T-helper 2 cell treated with Interferon-gamma antibody and Interleukin-4, amounts not matched to agents 5 μg/mL and 100 μg/mL, for 36 hours (primary cell): ENCODE results near the gene OTUD7B.
"Not testable (repeated sequence)": the region's sequence is repeated elsewhere in the genome, so short reads cannot be mapped to it uniquely, and the experiment has no call there.

Source experiments
- DNase-seq: peaks from one replicate; pipeline ENCODE4 v3.0.0; 2021; ENCODE audit warnings: low spot score
- H3K27ac Mint-ChIP-seq: one replicate; pipeline ENCODE4 v1.8.0; 2021; ENCODE audit warnings: mild to moderate bottlenecking, mixed read lengths
- H3K27me3 Mint-ChIP-seq: one replicate; pipeline ENCODE4 v1.8.0; 2021; ENCODE audit warnings: low read depth, mixed read lengths
- H3K36me3 Mint-ChIP-seq: one replicate; pipeline ENCODE4 v1.8.0; 2021; ENCODE audit warnings: low read depth, mixed read lengths
- H3K4me1 Mint-ChIP-seq: one replicate; pipeline ENCODE4 v1.8.0; 2021; ENCODE audit warnings: low read depth, mixed read lengths
- H3K4me3 Mint-ChIP-seq: one replicate; pipeline ENCODE4 v1.8.0; 2022; ENCODE audit warnings: mild to moderate bottlenecking, moderate library complexity, mixed read lengths
- H3K9me3 Mint-ChIP-seq: one replicate; pipeline ENCODE4 v1.8.0; 2021; ENCODE audit warnings: mixed read lengths

Gene OTUD7B

DNA sequence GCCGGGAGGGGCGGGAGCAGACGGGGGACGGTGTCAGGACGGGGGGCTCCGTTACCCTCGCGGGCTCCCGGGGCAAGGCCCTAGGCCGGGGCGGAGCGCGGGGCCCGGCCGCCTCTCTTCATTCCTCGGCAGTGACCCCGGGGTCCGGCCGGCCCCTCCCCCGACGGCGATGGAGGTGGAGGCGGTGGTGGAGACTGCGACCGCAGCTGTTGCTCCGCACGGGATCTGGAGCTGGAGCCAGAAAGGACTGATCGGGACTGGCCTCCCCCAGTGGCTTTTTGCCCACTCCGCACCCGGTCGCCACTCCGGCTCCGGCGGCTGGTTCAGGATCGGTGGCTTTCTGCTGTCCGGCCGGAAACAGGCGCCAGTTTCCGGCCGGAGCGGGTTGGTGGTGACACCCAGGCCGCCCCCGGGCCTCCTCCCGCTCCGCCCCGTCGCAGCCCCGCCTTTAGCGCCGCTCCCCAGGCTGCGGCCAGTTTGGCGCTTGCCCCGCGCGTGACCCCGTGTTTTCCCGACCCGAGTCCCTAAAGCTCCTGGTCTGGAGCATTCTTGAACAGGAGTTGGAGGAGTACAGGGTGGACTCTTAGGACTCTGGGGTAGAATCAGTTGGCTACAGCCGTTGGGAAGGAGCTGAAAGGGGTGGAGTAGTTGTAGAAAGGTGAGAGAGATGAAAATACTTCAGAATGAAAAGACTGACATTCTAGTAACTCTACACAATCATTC, at the start of gene OTUD7B:
Gene OTUD7B, minus strand, starts transcription at position 334 of the 723 bp plus-strand sequence. CDS start 33,216 bp downstream, outside the sequence.
- peak; percentile 77 for DNase-seq
- peak within 1 kb of the TSS; percentile 94 for H3K27ac Mint-ChIP-seq
- no peaks in the 10 kb centered on the region for H3K9me3 Mint-ChIP-seq
- no peaks in the 10 kb centered on the region for H3K27me3 Mint-ChIP-seq
- peaks cover 2% of the 10 kb centered on the region for H3K36me3 Mint-ChIP-seq
- H3K4me1 Mint-ChIP-seq = peaks cover 29% of the 10 kb centered on the region
- peak within 1 kb of the TSS; percentile 98 for H3K4me3 Mint-ChIP-seq

DNA sequence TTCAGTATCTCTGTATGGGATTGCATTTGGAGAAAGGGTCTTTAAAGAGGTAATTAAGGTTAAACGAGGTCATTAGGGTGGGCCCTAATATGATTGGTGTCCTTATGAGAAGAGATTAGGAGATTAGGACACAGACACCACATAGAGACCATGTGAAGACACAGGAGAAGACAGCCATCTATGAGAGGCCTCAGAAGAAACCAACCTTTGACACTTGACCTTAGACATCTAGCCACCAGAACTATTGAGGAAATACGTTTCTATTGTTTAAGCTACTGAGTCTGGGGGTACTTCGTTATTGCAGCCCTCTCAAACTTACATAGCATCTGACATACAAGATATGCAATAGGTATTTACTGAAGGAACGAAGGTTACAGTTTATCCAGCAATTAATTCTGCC, 49.7 kb upstream of the OTUD7B start:
- peaks cover 13% of the 10 kb centered on the region for H3K27me3 Mint-ChIP-seq
- no peaks in the 10 kb centered on the region for H3K9me3 Mint-ChIP-seq
- no peak overlapping the region for H3K4me3 Mint-ChIP-seq
- no peak overlapping the region for H3K27ac Mint-ChIP-seq
- DNase-seq = no peak
- H3K4me1 Mint-ChIP-seq = peaks cover 1% of the 10 kb centered on the region
- no peaks in the 10 kb centered on the region for H3K36me3 Mint-ChIP-seq

DNA sequence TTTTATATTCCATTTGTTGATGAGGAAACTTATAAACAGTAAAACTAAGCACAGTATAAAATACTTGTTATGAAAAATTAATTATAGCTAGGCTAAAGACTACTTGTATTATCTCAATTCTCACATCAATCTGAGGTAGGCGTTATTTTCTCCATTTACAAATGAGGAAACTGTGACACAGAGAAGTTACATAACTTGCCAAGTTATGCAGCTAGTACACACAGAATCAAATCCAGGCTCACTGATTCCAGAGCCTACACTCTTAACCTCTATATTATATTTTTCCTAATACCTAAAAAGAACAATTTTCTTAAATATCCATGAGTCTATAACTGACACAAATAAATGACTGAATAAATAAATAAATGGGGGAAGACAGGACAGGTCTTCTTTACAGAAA, 45.9 kb upstream of the OTUD7B start:
- no peak overlapping the region for H3K27ac Mint-ChIP-seq
- H3K27me3 Mint-ChIP-seq = peaks cover 23% of the 10 kb centered on the region
- H3K36me3 Mint-ChIP-seq = no peaks in the 10 kb centered on the region
- no peaks in the 10 kb centered on the region for H3K9me3 Mint-ChIP-seq
- H3K4me3 Mint-ChIP-seq = no peak overlapping the region
- peaks cover 4% of the 10 kb centered on the region for H3K4me1 Mint-ChIP-seq
- DNase-seq = no peak

DNA sequence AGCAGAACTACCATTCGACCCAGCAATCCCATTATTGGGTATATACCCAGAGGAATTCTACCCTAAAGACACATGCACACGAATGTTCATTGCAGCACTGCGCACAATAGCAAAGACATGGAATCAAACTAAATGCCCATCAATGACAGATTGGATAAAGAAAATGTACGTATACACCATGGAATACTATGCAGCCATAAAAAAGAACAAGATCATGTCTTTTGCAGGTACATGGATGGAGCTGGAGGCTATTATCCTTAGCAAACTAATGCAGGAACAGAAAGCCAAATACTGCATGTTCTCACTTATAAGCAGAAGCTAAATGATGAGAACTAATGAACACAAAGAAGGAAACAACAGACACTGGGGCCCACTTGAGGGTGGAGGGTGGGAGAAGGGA, 45.0 kb upstream of the OTUD7B start:
- not testable (repeated sequence) for H3K4me3 Mint-ChIP-seq, DNase-seq, H3K4me1 Mint-ChIP-seq, H3K27ac Mint-ChIP-seq, H3K9me3 Mint-ChIP-seq, H3K36me3 Mint-ChIP-seq
- peaks cover 25% of the 10 kb centered on the region for H3K27me3 Mint-ChIP-seq

DNA sequence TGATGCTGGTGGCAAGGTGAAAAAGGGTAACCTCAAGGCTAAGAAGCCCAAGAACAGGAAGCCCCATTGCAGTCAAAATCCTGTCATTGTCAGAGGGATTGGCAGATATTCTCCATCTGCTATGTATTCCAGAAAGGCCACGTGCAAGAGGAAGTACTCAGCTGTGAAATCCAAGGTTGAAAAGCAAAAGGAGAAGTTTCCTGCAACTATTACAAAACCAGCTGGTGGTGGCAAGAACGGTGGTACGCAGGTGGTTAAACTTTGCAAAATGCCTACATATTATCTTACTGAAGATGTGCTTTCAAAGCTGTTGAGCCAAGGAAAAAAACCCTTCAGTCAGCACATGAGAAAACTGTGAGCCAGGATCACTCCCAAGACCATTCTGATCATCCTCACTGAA, 43.4 kb upstream of the OTUD7B start:
- H3K27me3 Mint-ChIP-seq = peaks cover 22% of the 10 kb centered on the region
- peaks cover 4% of the 10 kb centered on the region for H3K4me1 Mint-ChIP-seq
- H3K9me3 Mint-ChIP-seq = no peaks in the 10 kb centered on the region
- no peak overlapping the region for H3K27ac Mint-ChIP-seq
- DNase-seq = no peak
- no peak overlapping the region for H3K4me3 Mint-ChIP-seq
- no peaks in the 10 kb centered on the region for H3K36me3 Mint-ChIP-seq

DNA sequence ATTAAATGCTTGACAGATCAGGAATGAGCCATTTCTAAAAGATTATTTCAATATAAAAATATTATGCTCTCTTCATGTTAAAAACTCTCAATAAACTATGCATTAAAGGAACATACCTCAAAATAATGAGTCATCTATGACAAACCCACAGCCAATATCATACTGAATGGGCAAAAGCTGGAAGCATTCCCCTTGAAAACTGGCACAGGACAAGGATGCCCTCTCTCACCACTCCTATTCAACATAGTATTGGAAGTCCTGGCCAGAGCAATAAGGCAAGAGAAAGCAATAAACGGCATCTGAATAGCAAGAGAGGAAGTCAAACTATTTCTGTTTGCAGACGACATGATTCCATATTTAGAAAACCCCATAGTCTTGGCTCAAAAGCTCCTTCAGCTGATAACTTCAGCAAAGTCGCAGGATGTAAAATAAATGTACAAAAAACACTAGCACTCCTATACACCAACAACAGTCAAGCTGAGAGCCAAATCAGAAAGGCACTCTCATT, 41.4 kb upstream of the OTUD7B start:
- H3K27me3 Mint-ChIP-seq = peaks cover 19% of the 10 kb centered on the region
- H3K4me3 Mint-ChIP-seq = not testable (repeated sequence)

DNA sequence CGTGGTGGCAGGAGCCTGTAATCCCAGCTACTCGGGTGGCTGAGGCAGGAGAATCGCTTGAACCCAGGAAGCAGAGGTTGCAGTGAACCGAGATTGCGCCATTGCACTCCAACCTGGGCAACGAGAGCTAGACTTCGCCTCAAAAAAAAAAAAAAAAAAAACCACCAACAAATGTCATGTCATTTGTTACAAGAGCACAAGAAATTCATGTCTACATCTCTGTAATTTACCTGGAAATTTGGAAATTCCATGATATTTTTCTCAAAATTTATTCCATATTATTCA, 40.5 kb upstream of the OTUD7B start:
- H3K27ac Mint-ChIP-seq = no peak overlapping the region
- H3K27me3 Mint-ChIP-seq = peaks cover 13% of the 10 kb centered on the region
- H3K36me3 Mint-ChIP-seq = no peaks in the 10 kb centered on the region
- no peak overlapping the region for H3K4me3 Mint-ChIP-seq
- peaks cover 4% of the 10 kb centered on the region for H3K4me1 Mint-ChIP-seq
- DNase-seq = no peak
- H3K9me3 Mint-ChIP-seq = no peaks in the 10 kb centered on the region

More for the DNA sequence above, 41.4 kb upstream of the OTUD7B start:
- H3K36me3 Mint-ChIP-seq, H3K9me3 Mint-ChIP-seq, H3K4me1 Mint-ChIP-seq, DNase-seq, H3K27ac Mint-ChIP-seq: not testable (repeated sequence)

DNA sequence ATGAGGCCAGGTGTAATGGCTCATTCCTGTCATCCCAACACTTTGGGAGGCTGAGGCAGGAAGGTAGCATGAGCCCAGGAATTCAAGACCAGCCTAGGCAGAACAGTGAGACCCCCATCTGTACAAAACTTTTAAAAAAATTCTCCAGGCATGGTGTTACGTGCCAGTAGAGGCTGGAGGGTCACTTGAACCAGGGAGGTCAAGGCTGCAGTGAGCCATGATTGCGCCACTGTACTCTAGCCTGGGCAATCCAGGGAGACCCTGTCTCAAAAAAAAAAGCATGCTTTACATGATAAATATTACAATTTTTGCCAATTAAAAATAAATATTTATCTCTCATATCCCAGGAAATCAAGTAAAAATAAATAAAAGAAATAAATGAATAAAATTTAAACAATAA, 39.4 kb upstream of the OTUD7B start:
- Mint-ChIP-seq H3K4me1 (peaks cover 4% of the 10 kb centered on the region), H3K36me3 (no peaks in the 10 kb centered on the region), H3K9me3 (no peaks in the 10 kb centered on the region)

DNA sequence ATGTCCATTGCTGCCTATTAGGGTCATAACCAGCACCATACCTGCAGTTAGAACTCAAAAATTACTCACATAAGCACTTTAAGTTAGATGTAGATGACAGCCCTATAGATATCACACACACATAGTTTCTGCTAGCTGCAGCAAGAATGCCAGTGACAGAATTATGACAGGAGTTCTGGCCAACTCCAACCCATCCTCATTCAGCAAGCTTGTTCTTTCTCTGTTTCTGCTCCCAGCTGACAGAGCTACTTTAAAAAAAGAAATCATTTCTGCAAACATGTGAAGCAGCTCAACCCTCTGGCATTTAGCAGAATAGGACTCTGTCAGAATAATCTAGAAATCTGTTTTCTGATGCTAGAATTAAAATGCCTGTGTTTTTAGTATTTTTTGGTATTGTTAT, 23.8 kb upstream of the OTUD7B start:
- Mint-ChIP-seq H3K9me3 (no peaks in the 10 kb centered on the region), H3K36me3 (no peaks in the 10 kb centered on the region), H3K27ac (no peak overlapping the region), H3K27me3 (peaks cover 25% of the 10 kb centered on the region), H3K4me1 (no peaks in the 10 kb centered on the region), H3K4me3 (no peak overlapping the region)
- no peak for DNase-seq

More for the DNA sequence above, 39.4 kb upstream of the OTUD7B start:
- Mint-ChIP-seq H3K4me3 (no peak overlapping the region), H3K27me3 (peaks cover 11% of the 10 kb centered on the region), H3K27ac (no peak overlapping the region)
- no peak for DNase-seq

DNA sequence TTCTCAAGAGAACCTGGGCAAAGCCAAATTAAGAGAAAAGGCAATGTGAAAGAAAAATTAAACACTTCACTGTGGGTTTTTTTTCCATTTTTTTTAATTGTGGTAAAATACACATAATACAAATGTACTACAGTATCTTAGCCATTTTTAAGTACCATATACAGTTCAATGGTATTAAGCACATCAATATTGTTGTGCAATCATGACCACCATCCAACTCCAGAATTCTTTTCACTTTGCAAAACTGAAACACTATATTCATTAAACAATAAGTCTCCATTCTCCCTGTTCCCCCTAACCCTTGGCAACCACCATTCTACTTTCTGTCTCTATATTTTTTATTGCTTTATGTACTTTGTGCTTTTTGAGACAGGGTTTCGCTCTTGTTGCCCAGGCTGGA, 17.8 kb upstream of the OTUD7B start:
- DNase-seq = no peak
- H3K27ac Mint-ChIP-seq = no peak overlapping the region
- H3K9me3 Mint-ChIP-seq = no peaks in the 10 kb centered on the region
- peaks cover 30% of the 10 kb centered on the region for H3K27me3 Mint-ChIP-seq
- no peak overlapping the region for H3K4me3 Mint-ChIP-seq
- peaks cover 1% of the 10 kb centered on the region for H3K4me1 Mint-ChIP-seq
- H3K36me3 Mint-ChIP-seq = no peaks in the 10 kb centered on the region

DNA sequence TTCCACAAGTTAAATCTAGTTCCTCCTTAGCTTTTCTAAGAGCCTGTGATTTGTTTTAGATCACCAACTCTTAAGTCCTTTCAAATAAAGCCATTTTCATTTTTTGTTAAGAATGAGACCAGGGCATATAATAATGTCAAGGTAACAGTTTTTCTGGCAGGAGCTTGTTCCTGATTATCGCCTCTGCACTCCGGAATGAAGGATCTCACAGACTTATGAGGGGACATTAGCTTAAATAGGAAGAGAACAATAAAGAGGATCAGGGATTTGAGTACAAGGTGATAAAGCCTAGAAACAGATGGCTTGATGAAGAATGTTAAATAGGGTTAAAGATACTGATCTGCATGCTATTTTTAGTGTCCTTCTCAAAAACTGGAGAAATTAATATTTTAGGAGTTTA, 13.6 kb upstream of the OTUD7B start:
- peaks cover 1% of the 10 kb centered on the region for H3K4me1 Mint-ChIP-seq
- peaks cover 20% of the 10 kb centered on the region for H3K27me3 Mint-ChIP-seq
- no peak overlapping the region for H3K4me3 Mint-ChIP-seq
- no peak for DNase-seq
- H3K9me3 Mint-ChIP-seq = no peaks in the 10 kb centered on the region
- H3K27ac Mint-ChIP-seq = no peak overlapping the region
- no peaks in the 10 kb centered on the region for H3K36me3 Mint-ChIP-seq

DNA sequence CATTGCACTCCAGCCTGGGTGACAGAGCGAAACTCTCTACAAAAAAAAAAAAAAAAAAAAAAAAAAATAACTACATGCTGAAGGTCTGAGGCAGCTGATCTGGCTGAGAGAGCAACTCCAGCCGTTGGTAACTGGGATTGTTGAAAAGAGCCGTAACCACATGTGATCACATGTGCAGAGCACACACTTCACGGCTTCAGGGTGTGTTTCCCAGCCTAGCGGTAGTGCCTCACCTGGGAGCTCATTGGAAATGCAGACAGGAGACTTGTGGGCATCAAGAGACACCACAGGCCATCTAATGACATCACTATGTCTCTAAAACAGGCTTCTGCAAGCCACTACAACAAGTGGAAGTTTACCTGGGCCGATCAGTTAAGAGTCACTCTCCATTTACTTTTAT, 11.8 kb upstream of the OTUD7B start:
- Mint-ChIP-seq H3K4me3 (no peak overlapping the region), H3K27ac (no peak overlapping the region), H3K9me3 (no peaks in the 10 kb centered on the region), H3K27me3 (peaks cover 18% of the 10 kb centered on the region), H3K36me3 (no peaks in the 10 kb centered on the region), H3K4me1 (peaks cover 1% of the 10 kb centered on the region)
- DNase-seq = no peak

DNA sequence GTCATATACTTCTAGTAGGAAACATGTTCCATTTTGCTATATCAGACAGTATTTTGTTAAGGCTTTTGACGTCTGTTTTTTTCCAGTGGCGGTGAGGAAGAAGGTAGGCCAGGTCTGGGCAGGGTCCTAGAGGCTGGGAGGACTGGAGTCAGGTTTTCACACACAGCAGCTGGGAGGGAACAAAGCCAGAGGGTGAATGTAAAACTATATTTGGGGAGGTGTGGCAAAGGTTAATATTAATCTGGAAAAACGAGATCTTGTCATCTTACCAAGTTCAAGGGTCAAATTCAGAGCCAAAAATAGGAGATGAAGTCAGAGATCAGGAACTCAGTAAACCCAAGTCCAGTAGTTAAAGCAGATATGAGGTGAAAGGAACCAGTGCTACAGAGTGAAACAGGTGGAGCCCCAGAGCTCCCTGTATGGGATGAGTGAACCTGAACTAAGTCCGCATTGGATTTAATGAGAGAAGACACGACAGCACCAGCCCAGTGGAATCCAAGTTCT, 10.7 kb upstream of the OTUD7B start:
- H3K36me3 Mint-ChIP-seq = no peaks in the 10 kb centered on the region
- no peaks in the 10 kb centered on the region for H3K4me1 Mint-ChIP-seq
- no peak overlapping the region for H3K4me3 Mint-ChIP-seq
- no peaks in the 10 kb centered on the region for H3K9me3 Mint-ChIP-seq
- H3K27me3 Mint-ChIP-seq = peaks cover 15% of the 10 kb centered on the region
- no peak for DNase-seq
- H3K27ac Mint-ChIP-seq = no peak overlapping the region

DNA sequence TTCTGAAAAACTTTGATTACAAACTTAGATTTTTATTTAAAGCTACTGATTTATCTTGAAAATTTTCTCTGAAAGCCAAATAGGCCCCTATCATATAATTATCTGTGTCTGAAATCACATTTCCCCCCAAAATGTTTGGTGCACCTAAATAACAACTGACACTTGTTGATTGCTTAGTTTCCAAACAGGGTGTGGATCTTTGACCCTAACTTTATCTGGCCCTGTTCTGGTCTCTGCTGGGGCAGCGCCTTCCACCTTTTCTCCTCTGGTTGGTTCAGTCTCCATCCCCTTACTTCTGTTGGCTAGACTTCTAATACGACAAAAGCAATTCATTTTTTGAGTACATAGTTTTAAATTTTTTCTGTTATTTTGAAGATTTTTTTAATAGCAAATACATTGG, 10.2 kb upstream of the OTUD7B start:
- DNase-seq = no peak
- Mint-ChIP-seq H3K27me3 (peaks cover 15% of the 10 kb centered on the region), H3K36me3 (no peaks in the 10 kb centered on the region), H3K9me3 (no peaks in the 10 kb centered on the region), H3K27ac (no peak overlapping the region), H3K4me1 (no peaks in the 10 kb centered on the region), H3K4me3 (no peak overlapping the region)

DNA sequence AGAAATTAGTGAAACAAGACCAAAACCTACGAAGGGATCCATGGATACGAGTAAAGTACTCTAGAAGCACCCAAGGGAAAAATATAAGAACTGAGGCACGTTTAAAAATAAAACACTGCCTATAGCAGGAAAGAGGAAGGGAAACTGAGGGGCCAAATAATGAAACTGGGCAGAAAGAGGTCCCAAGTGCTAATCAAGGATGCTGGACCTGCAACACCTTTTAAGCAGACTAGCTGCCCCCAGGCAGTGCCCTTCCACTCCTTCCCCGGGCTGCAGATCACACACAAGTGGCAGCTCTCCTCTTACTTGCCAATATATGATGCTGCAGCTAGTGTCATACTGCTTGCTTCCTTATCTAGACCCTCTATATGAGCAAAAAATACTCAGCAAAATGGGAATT, 7.6 kb upstream of the OTUD7B start:
- Mint-ChIP-seq H3K4me1 (peaks cover 2% of the 10 kb centered on the region), H3K27ac (no peak overlapping the region), H3K9me3 (no peaks in the 10 kb centered on the region), H3K36me3 (no peaks in the 10 kb centered on the region), H3K27me3 (peaks cover 7% of the 10 kb centered on the region), H3K4me3 (no peak overlapping the region)
- no peak for DNase-seq
